ENCODE results near the gene USP34.

USP34 gene

GRCh38 chr2:61241266-61241665, 229.6 kb downstream of the USP34 start:
- no peak overlapping the region for H3K4me3 ChIP-seq (replicated peaks; ENCODE audit: insufficient read depth, low read length)
- TF ChIP-seq POLR2AphosphoS5 (IDR thresholded peaks at IDR 0.05; ENCODE audit: low read depth): no peak
- TF ChIP-seq SPI1 (IDR thresholded peaks at IDR 0.05; ENCODE audit: borderline replicate concordance, low read depth): no peak
- TF ChIP-seq CTCF (IDR thresholded peaks at IDR 0.05; ENCODE audit: insufficient read depth, low read length): no peak
- no peak for TF ChIP-seq GABPA (IDR thresholded peaks at IDR 0.05; ENCODE audit: low read depth)
- no peak for TF ChIP-seq REST (IDR thresholded peaks at IDR 0.05; ENCODE audit: insufficient replicate concordance, low read depth)
- H3K27ac ChIP-seq (replicated peaks): no peak overlapping the region
- no peak for DNase-seq (ENCODE audit: low read depth in 1 of 2, low spot score in 1 of 2)
- no peaks in the 10 kb centered on the region for H3K27me3 ChIP-seq (ENCODE audit: insufficient read depth, poor library complexity, severe bottlenecking)

GRCh38 chr2:61238219-61239012, 232.5 kb downstream of the USP34 start:
- H3K27ac ChIP-seq (replicated peaks): no peak overlapping the region
- no peak overlapping the region for H3K4me3 ChIP-seq (replicated peaks; ENCODE audit: insufficient read depth, low read length)
- TF ChIP-seq GABPA (IDR thresholded peaks at IDR 0.05; ENCODE audit: low read depth) (no peak), POLR2AphosphoS5 (IDR thresholded peaks at IDR 0.05; ENCODE audit: low read depth) (no peak), REST (IDR thresholded peaks at IDR 0.05; ENCODE audit: insufficient replicate concordance, low read depth) (no peak), SPI1 (IDR thresholded peaks at IDR 0.05; ENCODE audit: borderline replicate concordance, low read depth) (no peak), CTCF (IDR thresholded peaks at IDR 0.05; ENCODE audit: insufficient read depth, low read length) (no peak)
- H3K27me3 ChIP-seq (ENCODE audit: insufficient read depth, poor library complexity, severe bottlenecking): no peaks in the 10 kb centered on the region
- no peak for DNase-seq (ENCODE audit: low read depth in 1 of 2, low spot score in 1 of 2)

- Histone ChIP-seq H3K27me3 (ENCODE audit: insufficient read depth, poor library complexity, severe bottlenecking) (no peaks in the 10 kb centered on the region), H3K4me3 (replicated peaks; ENCODE audit: insufficient read depth, low read length) (no peak overlapping the region), H3K27ac (replicated peaks) (no peak overlapping the region)
- no peak for DNase-seq (ENCODE audit: low read depth in 1 of 2, low spot score in 1 of 2)
- TF ChIP-seq POLR2AphosphoS5 (IDR thresholded peaks at IDR 0.05; ENCODE audit: low read depth) (no peak), REST (IDR thresholded peaks at IDR 0.05; ENCODE audit: insufficient replicate concordance, low read depth) (no peak), SPI1 (IDR thresholded peaks at IDR 0.05; ENCODE audit: borderline replicate concordance, low read depth) (no peak), CTCF (IDR thresholded peaks at IDR 0.05; ENCODE audit: insufficient read depth, low read length) (no peak)
Measured at GRCh38 chr2:61235716-61236115, 235.2 kb downstream of the USP34 start.
